GM19023 (cell line): ENCODE measurements around the gene PRR36.
"Not testable (repeated sequence)": the region's sequence is repeated elsewhere in the genome, so short reads cannot be mapped to it uniquely, and the experiment has no call there.

ENCODE experiments used
- ATAC-seq: cut with Tn5 transposase; IDR thresholded peaks from one replicate; pipeline ENCODE4 v1.9.1; 2021; ENCODE audit warnings: mild to moderate bottlenecking, moderate library complexity; ENCODE audit not compliant: unreplicated experiment

PRR36 gene

DNA sequence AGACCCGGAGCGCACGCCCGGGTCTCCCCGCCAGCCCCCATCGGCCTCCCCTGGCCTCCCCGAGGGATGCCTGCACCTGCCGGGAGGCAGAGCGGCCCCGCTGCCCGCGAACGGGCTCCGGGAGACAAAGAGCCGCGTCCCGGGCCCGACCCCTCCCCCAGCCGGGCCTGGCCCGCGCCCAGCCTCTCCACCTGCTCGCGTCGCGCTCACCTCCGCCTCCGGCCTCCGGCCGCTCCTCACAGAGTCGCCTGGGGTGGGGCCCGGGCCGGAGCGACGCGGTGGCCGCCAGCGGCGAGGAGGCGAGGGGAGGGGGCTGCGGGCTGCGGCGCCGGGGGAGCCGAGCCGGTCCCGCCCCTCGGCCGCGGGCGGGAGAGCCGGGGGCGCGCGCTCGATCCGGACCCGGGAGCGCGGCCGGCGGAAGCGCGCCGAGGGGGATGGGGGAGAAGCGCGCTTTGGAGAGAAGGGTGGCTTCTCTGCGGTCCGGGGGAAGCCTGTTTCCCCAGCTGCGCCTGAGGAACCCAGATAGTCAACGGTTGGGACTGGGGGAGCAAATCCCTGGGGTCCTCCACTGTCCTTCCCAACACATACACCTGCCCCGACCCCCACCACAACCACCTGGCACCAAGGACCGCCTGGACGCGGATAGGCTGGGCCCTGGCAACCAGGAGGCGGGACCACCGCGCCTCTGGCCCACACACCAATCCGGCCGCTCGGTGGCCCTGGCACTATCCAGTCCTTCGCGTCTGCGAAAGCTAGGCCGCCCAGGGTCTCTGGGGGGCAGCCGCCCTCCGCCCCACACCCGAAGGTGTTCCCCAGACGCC, at the start of gene PRR36:
Gene PRR36, minus strand, starts transcription at position 315 of the 821 bp plus-strand sequence. CDS start 701 bp downstream, outside the sequence.
- ATAC-seq = no peak

DNA sequence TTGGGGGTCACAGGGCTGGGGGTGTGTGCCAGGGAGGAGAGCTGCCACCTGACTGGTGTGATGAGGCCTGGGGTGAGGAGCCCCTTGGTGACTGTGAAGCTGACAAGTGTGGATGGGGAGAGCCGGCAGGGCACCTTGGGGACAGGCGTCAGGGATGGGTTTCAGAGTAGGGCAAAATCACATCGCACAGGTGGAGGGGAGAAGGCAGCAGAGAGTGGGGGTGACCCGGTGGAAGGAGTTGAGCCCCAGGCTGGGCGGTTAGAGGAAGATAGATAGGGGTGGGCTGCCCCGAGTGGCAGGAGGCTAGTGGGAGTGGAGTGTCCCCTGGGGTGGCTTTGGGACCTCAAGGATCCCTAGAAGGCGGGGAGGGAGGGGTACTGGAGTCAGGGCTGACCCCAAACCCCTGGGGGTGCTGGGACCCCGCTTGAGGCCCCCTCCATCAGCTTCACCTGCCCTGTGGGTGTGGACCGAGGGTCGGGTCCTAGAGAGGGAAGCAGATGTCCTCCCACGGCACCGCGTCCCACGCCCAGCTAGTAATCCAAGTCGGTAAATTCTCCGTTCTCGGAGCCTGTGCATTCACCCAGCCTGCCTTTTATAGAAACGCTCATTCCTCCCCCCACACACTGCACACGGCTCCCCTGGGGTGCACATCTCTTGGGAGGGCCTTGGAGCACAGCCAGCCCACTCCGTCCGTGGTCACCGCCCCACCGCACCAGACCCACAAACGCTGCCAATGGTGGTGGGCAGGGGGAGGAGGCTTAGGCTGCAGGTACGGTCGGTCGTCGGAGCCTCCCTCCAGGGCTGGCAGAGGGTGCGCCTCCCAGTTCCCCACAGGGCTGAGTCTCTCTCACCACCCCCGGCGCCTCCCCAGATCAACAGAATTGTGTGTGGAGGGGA, 49.4 kb upstream of the PRR36 start:
- no peak for ATAC-seq

DNA sequence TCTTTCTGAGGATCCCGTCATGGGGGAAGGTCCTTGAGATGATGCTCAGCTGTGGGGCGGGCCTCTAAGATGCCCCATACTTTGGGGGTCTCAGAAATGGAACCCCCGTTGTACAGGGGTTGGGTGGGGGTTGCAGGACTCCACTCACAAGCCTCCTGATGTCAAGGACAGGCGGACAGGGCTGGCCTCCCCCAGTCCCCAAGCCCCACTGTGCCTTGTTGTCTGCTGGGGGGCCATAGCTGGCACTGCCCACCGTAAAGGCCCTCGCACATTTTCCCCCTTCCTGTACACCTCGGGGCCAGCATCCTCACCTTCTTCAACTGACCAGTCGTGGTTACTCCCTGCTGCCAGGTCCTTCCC, 48.6 kb upstream of the PRR36 start:
- ATAC-seq = no peak

DNA sequence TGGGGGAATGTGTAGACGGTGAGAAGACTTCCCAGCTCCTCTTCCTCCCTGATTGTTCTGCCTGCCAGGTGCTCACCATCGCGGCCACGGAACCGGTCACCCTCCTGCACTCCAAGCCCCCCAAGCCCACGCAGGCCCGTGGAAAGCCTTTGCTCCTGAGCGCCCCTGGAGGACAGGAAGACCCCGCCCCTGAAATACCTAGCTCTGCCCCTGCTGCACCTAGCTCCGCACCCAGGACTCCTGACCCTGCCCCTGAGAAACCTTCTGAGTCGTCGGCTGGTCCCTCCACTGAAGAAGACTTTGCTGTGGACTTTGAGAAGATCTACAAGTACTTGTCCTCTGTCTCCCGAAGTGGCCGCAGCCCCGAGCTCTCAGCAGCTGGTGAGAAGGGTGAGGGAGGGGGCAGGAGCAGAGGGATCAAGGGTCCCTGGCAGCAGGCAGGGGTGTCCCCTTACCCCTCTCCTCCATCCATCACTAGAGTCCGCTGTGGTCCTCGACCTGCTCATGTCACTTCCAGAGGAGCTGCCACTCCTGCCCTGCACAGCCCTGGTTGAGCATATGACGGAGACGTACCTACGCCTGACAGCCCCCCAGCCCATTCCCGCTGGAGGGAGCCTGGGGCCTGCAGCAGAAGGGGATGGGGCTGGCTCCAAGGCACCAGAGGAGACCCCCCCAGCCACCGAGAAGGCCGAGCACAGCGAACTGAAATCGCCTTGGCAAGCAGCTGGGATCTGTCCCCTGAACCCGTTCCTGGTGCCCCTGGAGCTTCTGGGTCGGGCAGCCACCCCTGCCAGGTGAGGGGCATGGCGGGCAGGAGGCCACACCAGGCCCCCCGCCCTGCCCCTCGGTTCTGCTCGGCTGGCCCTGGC, 48.0 kb upstream of the PRR36 start:
- ATAC-seq = no peak

DNA sequence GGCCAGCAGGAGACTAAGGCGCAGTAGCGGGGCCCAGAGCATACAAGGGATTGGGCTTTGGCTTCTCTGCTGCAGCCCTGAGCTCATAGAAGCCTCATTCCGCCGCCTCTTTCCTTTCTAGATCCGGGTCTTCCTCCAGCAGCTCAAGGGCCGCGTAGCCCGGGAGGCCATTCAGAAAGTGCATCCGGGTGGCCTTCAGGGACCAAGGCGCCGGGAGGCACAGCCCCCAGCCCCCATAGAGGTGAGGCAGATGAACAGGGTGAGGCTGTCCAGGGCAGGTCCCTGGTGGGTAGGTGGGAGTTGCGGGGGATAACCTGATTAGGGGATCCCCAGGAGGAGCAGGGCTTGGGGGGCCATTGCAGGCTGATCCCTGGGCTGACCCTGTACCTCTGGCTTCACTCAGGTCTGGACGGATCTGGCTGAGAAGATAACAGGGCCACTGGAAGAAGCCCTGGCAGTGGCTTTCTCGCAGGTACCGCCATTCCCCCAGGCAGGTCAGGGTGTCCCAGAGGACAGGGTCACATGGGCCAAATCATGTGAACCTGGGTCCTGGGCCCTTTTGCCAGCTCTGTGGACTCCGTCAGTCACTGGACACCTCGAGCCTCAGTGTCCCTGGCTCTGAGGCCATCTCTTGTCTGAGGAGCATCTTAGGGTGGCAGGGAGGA, 47.2 kb upstream of the PRR36 start:
- no peak for ATAC-seq

DNA sequence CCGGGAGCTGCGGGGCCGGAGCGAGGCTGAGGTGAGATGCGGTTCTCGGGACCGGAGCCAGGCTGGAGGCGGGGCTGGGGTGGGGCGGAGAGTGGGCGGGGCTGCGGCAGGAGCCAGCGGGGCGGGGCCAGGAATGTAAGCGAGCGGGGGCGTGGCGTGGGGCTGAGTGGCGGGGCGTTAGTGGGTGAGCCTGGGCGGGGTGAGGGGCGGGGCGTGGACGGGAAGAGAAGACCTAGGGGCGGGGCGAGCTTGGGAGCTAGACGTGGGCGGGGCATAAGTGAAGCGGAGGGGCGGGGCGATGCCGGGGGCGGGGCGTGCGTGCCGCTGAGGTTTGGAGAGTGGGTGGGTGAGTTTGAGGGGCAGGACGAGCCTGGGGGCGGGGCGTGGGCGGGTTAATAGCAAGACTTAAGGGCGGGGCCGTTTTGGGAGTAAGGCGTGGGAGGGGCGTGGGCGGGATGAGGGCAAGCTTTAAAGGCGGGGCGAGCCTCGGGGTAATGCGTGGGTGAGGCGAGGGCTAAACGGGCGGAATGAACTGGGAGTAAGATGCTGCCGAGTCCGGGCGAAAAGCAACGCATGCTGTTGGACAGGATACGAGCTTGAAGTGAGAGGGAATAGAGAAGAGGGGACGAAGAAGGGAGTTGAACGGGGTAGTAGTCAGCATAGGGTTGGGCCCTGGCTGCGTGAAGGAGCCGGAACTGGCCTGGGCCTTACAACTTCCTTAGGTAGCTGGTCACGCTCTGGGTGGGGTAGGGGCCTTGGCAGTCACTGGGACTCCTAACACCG, 46.5 kb upstream of the PRR36 start:
- ATAC-seq = peak; percentile 40

DNA sequence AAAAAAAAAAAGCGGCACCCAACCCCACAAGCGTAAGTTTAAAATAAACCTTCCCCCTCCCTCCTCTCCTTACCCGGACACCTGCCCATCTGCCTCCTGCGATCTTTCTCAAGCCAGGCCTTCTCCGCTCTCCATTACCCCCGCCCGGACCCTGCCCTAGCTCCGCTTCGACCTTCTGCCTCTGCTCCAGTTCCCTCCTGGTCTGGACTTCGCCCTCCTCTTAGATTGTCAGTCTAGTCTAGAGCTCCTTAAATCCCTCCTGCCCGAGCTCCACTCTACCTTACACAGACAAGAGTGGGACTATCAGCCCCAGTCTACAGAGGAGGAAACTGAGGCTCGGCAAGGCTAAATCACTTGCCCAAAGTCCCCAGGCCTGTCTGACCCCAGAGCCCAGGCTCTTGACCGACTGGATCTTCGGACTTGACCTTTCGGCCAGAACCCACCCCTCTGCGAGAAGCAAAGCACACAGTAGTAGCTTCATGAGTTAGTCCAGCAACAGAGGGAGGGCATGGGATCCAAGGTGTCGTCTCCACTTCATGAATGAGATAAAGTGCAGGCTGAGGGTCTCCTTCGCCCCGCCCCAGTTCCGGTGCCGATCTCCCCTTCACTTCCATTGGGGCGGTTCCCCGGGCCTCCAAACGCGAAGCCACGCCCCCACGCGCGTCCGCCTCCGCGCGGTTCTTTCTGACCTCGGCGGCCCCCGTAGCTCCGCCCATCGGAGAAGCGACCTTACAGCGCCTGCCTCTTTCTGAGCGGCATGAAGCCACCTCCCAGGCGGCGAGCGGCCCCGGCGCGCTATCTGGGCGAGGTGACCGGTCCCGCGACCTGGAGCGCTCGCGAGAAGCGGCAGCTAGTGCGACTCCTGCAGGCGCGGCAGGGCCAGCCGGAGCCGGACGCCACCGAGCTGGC, 45.7 kb upstream of the PRR36 start, which contains the start of gene SNAPC2:
Gene SNAPC2, plus strand, starts transcription at position 729 of the 909 bp plus-strand sequence. Its CDS starts 29 bp downstream, at position 758.
- ATAC-seq = peak; percentile 58

DNA sequence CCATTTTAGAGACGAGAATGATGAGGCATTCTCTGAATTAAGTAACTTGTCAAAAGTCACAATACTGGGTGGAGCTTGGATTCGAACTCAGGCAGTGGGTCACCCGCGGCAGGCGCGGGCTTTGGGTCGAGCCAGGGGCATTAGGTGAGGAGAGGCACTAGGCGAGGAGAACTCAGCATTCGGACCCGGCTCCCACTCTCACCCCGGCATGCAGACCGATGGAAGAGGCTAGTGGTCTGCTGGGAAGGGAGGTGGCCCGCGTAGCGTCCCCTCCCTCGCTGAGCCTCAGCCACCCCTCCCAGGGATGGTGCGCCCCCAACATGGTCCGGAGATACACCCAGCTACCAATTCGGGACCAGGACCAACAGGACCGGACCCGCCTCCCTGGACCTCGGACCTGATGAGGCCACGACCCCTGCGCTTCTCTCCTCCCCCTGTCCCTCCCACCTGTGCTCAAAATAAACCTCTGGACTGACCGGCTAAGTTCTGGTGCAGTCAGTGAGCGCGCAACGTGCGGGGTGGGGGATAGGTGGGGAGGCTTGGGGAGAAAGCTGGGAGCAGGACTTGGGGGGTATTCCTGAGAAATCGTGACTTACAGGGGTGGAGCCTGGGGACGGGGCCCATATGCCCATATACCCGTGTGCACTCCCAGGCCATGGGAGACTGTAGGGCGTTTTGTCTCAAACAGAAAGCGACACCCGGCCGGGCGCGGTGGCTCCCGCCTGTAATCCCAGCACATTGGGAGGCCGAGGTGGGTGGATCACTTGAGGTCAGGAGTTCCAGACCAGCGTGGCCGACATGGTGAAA, 44.6 kb upstream of the PRR36 start:
- no peak for ATAC-seq

DNA sequence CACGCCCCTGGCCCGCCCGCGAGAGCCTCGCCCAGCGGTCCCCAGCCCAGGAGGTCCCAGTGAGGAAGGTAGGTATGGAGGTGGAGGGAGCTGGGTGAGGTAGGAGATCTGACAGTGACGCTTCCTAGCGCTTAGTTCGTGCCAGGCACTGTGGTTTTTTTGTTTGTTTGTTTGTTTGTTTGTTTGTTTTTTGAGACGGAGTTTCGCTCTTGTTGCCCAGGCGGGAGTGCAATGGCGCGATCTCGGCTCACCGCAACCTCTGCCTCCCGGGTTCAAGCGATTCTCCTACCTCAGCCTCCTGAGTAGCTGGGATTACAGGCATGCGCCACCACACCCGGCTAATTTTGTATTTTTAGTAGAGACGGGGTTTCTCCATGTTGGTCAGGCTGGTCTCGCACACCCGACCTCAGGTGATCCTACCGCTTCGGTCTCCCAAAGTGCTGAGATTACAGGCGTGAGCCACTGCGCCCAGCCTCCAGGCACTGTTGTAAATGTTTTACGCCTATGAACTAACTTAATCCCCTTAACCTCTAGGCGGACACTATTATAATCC, 43.9 kb upstream of the PRR36 start:
- not testable (repeated sequence) for ATAC-seq

DNA sequence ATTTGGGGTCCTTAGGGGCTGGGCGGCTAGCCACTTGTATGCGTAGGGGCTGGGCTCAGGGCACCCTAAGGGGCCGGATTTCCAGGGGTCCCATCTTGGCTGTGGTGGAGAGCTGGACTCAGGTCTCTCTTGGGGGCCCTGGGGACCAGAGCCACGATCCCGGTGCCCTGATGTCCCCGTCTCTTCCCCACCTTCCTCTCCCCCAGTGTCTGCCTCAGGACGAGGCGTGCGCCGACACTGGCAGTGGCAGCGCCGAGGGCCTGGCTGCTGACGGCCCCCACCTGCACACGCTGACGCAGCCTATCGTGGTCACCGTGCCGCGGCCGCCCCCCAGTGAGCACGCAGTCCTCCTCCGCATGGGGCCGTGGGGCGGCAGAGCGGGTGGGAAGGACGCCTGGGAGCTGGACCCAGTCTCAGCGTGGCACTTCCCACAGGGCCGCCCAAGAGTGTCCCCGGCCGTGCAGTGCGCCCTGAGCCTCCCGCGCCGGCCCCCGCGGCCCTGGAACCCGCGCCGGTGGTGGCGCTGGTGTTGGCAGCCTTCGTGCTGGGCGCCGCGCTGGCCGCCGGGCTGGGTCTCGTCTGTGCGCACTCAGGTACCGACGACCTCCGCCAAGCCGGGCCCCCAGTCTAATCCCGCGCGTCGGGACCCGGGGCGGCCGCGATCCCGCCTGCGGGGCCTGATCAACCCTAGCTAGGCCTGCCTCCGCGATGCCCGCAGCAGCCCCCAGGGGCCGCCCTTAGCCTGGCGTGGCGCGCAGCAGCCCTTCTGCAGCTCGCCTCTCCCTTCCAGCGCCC, 43.3 kb upstream of the PRR36 start:
- no peak for ATAC-seq

DNA sequence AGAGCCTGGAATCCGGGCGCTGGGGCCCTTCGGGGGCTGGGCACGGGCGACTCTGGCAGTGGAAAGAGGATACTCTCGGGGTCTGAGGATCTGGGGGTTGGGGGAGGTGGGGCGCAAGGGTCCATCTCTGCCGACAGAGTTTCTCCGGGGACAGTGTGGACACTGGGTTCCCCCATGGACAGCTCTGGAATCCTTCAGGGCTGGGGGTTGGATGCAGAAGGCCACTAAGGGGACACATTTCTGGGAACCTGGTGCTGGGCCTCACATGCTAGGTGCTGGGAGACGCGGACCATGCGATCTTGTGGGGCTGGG, 42.7 kb upstream of the PRR36 start:
- no peak for ATAC-seq

DNA sequence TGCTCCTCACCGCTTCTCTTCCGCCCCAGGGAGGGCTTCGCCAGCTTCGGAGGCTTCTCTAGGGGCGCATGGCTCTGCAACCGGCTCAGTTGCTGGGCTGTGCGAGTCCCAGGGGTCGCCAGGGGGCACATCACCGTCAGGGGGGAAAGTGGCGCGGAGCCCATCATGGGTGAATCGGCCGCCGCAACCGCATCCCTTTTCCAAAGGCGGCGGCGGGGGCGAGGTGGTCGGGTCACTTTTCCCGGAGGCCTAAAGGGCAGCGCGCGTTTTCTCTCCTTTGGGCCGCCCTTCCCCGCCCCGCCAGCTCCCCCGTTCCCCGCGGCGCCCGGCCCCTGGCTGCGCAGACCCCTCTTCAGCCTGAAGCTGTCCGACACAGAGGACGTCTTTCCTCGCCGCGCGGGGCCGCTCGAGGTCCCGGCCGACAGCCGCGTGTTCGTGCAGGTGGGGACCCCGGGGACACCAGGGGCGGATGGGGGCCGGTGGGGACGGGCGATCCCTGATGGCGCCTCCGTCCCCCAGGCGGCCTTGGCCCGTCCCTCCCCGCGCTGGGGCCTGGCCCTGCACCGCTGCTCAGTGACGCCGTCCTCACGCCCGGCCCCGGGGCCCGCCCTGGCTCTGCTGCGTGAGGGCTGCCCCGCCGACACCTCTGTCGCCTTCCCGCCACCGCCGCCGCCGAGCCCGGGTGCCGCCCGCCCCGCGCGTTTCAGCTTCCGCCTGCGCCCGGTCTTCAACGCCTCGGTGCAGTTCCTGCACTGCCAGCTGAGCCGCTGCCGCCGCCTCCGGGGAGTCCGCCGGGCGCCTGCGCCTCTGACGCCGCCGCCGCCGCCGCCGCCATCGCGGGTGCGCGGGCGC, 42.1 kb upstream of the PRR36 start:
- no peak for ATAC-seq

DNA sequence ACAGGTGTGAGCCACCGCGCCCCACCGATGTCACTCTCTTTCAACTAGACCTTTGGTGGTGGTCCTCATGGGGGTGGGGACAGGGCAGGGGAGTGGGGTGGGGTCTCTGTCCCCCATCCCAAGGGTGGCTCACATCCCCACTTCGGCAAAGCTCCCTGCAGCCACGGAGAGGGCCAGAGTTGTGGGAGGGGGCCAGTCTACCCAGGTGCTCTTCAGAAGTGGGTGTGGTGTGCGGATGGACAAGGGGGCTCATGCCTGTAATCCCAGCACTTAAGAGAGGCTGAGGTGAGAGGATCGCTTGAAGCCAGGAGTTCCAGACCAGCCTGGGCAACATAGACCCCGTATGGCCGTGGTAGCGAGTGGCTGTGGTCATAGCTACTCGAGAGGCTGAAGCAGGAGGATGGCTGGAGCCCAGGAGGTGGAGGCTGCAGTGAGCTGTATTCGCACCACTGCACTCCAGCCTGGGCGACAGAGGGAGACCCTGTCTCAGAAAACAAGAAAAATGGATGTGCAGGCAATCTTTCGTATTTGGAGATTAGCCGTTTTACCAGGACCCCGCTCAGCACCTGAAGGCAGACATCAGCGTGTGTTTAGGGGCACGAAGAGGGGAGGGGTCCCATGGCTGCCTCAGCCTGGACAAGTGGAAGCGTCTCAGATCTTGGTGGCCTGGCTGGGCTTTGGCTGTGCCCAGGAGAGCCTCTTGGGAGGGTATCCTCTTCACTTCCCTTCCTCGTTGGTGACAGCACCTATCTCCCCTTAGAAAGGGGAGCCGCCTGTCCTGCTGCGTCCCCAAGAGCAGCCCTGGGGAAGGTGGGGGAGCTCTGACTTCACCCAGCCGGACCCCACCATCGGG, 41.3 kb upstream of the PRR36 start:
- no peak for ATAC-seq

DNA sequence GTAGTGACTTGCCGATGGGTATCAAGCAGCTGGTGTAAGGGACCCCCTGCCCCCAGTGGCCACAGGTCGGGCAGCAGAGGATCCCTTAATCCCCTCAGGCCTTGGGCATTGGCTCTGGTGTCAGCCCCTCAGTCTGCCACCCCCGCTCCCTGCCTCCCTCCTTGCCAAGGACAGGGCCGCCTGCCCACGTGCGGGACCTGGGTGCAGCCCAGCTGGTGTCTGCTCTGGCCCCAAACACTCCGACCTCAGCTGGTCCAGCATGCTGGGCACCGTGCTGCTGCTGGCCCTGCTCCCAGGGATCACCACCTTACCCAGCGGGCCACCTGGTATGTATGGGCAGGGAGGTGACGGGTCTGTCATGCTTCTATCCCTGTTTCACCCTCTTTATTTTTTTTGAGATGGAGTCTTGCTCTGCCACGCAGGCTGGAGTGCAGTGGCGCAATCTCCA, 40.4 kb upstream of the PRR36 start, which contains the start of gene TGFBR3L:
Gene TGFBR3L, plus strand, starts transcription at position 233 of the 448 bp plus-strand sequence.
- no peak for ATAC-seq

DNA sequence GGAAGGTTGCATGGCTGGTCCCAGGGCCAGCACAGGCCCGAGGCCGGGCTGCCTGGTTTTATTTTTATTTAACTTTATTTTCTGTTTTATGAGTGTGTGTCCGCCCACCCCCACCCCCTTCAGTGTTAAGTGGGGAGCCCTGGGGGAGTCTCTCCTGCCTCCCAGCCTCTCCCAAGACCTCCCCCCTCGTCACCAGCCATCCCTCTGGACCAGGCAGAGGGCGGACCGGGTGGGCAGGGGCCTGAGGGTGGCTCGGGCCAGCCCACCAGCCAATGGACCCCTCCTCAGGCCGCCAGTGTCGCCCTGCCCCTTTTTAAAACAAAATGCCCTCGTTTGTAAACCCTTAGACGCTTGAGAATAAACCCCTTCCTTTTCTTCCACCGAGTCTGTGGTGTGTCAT, 39.9 kb upstream of the PRR36 start:
- ATAC-seq = no peak
